GM21390 (cell line): ENCODE data around the gene RFX5.

Experiments
- ATAC-seq: cut with Tn5 transposase; IDR thresholded peaks from one replicate; pipeline ENCODE4 v1.9.1; 2021; ENCODE audit not compliant: unreplicated experiment

RFX5 gene

DNA sequence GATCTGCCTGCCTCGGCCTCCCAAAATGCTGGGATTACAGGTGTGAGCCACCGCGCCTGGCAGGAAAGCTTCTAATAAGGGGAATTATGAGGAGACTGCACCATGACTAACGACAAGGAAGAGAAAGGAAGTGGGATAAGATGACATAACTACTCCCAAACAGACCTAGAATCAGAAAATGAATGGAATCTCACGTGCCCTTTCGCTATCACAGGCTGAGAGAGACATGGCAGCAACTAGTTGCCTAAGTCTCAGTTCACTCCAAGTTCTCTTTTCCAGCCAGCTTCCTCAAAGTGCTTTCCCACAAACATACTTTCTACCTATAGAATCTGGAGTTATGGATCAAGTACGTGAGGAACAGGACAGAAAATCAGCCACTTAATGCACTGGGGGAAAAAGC lies 21.8 kb downstream of the RFX5 start:
- no peak for ATAC-seq

- ATAC-seq: no peak
Measured at GRCh38 chr1:151324390-151324930, 22.6 kb downstream of the RFX5 start.

- ATAC-seq: no peak
Measured at GRCh38 chr1:151318975-151319374, 28.1 kb downstream of the RFX5 start.

GRCh38 chr1:151315565-151316235 lies 31.4 kb downstream of the RFX5 start:
- ATAC-seq: no peak

GRCh38 chr1:151314137-151314875 lies 32.7 kb downstream of the RFX5 start:
- no peak for ATAC-seq

- ATAC-seq: no peak
Measured at GRCh38 chr1:151313501-151313900, 33.6 kb downstream of the RFX5 start.

DNA sequence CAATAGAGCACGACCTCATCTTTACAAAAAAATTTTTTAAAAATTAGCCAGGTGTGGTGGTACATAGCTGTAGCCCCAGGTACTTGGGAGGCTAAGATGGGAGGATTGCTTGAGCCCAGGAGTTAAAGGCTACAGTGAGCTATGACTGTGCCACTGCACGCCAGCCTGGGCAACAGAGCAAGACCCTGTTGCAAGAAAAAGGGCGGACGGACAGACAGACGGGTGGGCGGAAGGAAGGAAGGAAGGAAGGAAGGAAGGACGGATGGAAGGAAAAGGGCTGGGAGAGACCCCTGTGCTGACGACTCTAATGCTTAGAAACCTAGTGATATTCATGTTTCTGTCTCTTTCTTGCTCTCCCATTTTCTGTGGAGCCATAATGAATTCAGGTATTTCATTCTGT lies 34.2 kb downstream of the RFX5 start:
- no peak for ATAC-seq

- ATAC-seq: no peak
Measured at GRCh38 chr1:151312411-151312810, 34.6 kb downstream of the RFX5 start.

- no peak for ATAC-seq
Measured at GRCh38 chr1:151311589-151312331, 35.3 kb downstream of the RFX5 start.

- no peak for ATAC-seq
Measured at GRCh38 chr1:151311011-151311410, 36.0 kb downstream of the RFX5 start.

GRCh38 chr1:151309811-151310323 lies 37.2 kb downstream of the RFX5 start:
- ATAC-seq: no peak

GRCh38 chr1:151294742-151295462 lies 52.1 kb downstream of the RFX5 start:
- ATAC-seq: no peak

DNA sequence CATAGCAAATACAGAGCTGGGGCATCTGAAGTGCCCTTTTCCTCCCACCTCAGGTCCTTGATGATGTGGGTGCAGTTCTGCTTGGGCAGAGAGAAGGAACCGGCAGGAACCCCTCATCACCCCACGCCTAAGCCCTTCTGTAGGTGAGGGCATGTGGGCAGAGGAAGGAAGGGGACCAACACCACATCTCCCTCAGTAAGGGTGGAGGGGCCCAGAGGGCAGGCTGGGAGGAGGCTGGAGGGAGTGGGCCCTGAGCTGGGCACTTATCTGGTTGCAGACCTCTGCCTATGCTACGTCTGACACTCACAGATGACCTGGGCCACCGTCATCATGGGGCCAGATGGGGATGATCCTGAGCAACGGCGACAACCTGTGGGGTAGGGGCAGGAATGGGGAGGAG lies 54.0 kb downstream of the RFX5 start:
- ATAC-seq: no peak

GRCh38 chr1:151292207-151293030 lies 54.6 kb downstream of the RFX5 start:
- no peak for ATAC-seq

GRCh38 chr1:151290709-151291303 lies 56.2 kb downstream of the RFX5 start:
- ATAC-seq: no peak
